Right cardiac atrium (tissue), 5 donors: ENCODE data around the gene SMC2. TPM values are rescaled to one million over a fixed set of nuclear protein-coding genes. Genes with fewer than 3 reads are reported as not detected.
A peak's percentile ranks its signal among the peaks of the same experiment; 100 is the strongest.

ENCODE experiments used
- ATAC-seq, 2 donors: fragments of 200-7000 bp; cut with Tn5 transposase; one replicate each; pipeline versions ENCODE4 v1.8.0 to v1.9.1; 2020; ENCODE audit warnings: moderate library complexity in 2 of 2, mild to moderate bottlenecking in 1 of 2
- DNase-seq, 3 donors: peaks; one replicate each; pipeline ENCODE4 v3.0.0-alpha.2; 2020
- H3K27ac ChIP-seq: one replicate; pipeline ENCODE4 v1.5.1; 2013; ENCODE audit warnings: mild to moderate bottlenecking, low read length, control low read depth, moderate library complexity
- H3K27me3 ChIP-seq: one replicate; pipeline ENCODE4 v1.6.1; 2013; ENCODE audit not compliant: control insufficient read depth, insufficient read depth
- H3K4me1 ChIP-seq: one replicate; pipeline ENCODE4 v1.6.1; 2013; ENCODE audit warnings: low read length; ENCODE audit not compliant: control insufficient read depth, insufficient read depth
- H3K4me3 ChIP-seq: one replicate; pipeline ENCODE4 v1.5.1; 2013; ENCODE audit warnings: low read length, control low read depth
- H3K9me3 ChIP-seq: one replicate; pipeline ENCODE4 v1.6.1; 2013; ENCODE audit warnings: low read length; ENCODE audit not compliant: control insufficient read depth
- WGBS: extraction: QIAGEN DNeasy Blood & Tissue Kit; methylation state at CpG from one replicate; pipeline ENCODE4 v1.1.7; 2013; 5-methylcytosine and 5-hydroxymethylcytosine counted together
- intact Hi-C, 4 donors: fragments of 100-400 bp; cut with DNase I; formaldehyde crosslinking; loops; one replicate each; pipeline versions ENCODE4 v1.11.0 to v1.14.0; 2022 to 2023
- long read RNA-seq, 4 donors: library from polyadenylated mRNA; unstranded; transcript quantifications; one replicate each; pipeline ENCODE4 v2.0.0, GENCODE V29; 2020 to 2021
- polyA plus RNA-seq: library from polyadenylated mRNA; stranded (reverse); fragments of 200-250 nt; gene quantifications from one replicate; pipeline ENCODE4 v1.2.3, GENCODE V29; 2013
- total RNA-seq, 4 donors: library from RNA; stranded (reverse); fragmentation: NEBNext Ultra II Directional; extraction: Animal tissue kit (Norgen Biotek cat#: 25700); gene quantifications; one replicate each; pipeline ENCODE4 v1.2.1, GENCODE V29; 2021
- donor health status: healthy with polysubstance abuse.
- donor health status: DM: no; HTN: yes; CAD: no.
- donor health status: DM: no; HTN: no; CAD: no.
- donor health status: DM: no; HTN: yes; CAD: no; lungs with severe emphysema.
- donor health status: DM: yes; HTN: yes; CAD: no.

Gene SMC2
- total RNA-seq (10 to 100 TPM in 3 of 4 donors, 1 to 10 TPM in 1; 9.6 to 20.4 (median 12.2) TPM), polyA plus RNA-seq (3.2 TPM)
- long read RNA-seq, donor 1, full-length matches to known transcripts: 5 of 45 reads
- long read RNA-seq, donor 1, partial matches to known transcripts: 27 of 45 reads
- long read RNA-seq, donor 1, other reads (novel, unspliced or antisense): 13 of 45 reads
- long read RNA-seq, donor 2, full-length matches to known transcripts: 3 of 4 reads
- long read RNA-seq, donor 2, partial matches to known transcripts: 1 of 4 reads
- long read RNA-seq, donor 2, other reads (novel, unspliced or antisense): 0 of 4 reads
- long read RNA-seq, donor 3, partial matches to known transcripts: 7 of 16 reads
- long read RNA-seq, donor 3, other reads (novel, unspliced or antisense): 9 of 16 reads
- long read RNA-seq, donor 4, full-length matches to known transcripts: 3 of 9 reads
- long read RNA-seq, donor 4, partial matches to known transcripts: 1 of 9 reads
- long read RNA-seq, donor 4, other reads (novel, unspliced or antisense): 5 of 9 reads

DNA sequence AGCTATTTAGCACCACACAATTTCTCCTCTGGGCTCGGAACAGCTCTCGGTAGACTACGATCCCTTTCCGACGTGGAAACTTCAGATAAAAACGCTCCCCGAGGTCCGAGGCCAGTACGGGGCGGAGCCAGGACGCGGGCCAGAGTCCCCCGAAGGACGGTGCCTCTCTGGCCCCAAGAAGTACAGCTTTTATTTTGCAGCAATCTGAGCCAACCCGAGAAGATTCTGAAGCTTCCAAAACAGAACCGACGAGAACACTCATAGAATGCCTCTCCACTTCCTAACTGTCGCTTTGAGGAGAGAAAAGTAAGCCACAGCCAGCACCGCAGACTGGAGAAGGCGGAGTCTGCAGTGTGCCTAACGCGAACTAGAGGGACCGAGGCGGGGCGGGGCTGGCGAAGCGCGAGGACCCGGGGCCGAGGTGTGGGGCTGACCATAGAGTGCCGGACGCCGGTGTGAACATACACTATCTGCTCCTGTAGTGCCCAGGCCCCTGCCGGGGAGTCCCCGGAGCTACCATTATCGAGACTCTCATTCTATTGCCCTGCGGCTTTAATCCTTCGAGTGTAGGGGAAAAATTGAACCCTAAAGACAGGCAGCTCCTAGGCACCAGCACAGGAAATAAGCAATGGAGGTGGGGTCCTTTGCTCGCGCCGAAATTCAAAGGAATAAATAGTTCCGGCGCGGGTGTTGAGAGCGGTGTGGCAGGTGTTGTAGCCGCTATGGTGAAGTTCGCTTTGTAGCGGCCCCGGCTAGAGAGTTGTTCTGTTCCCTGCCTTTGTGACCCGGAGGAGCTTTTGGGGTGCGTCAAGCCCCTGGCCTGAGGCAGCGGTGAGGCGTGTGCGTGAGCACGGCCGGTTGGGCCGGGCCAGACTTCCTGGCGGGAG, at the start of gene SMC2:
TSS of gene SMC2 (plus strand) at position 663 of the 887 bp plus-strand sequence. CDS start 1,076 bp downstream, outside the sequence.
- peaks cover 2% of the 10 kb centered on the region for H3K4me1 ChIP-seq

DNA sequence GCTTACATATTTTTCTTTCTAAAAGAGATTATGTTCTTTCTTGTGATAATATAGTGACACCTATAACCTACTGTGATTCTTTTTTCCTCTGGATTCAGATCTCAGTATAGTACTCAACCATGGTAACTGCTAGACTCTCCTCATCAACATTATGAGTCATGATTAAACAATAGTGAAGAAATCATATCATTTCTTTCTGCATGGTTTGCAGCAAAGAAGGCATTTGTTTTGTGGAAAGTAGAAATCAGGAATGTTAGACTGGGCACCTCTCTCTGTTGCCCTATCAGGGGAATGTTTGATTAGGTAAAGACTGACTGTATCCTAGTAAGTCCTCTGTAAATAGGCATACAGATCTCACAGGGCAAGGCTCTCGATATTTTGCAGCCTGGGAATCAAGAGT, 25.6 kb upstream of the SMC2 start:
- no peak for ATAC-seq
- no peaks in the 10 kb centered on the region for H3K27me3 ChIP-seq
- H3K27ac ChIP-seq: no peak overlapping the region
- WGBS: 75% methylated on average over 1 of the region's 1 CpG
- intact Hi-C loops: no loop called here
- no peaks in the 10 kb centered on the region for H3K9me3 ChIP-seq
- no peak for DNase-seq
- H3K4me1 ChIP-seq: no peaks in the 10 kb centered on the region
- H3K4me3 ChIP-seq: no peak overlapping the region

More for the DNA sequence above, at the start of gene SMC2:
- Histone ChIP-seq H3K27me3 (no peaks in the 10 kb centered on the region), H3K27ac (peak within 1 kb of the TSS; percentile 99), H3K4me3 (peak within 1 kb of the TSS; percentile 87), H3K9me3 (no peaks in the 10 kb centered on the region)
- peak; percentile 94 to 98 (median 98) for DNase-seq
- WGBS: under 1% methylated on average over 58 of the region's 58 CpGs
- intact Hi-C loops: no loop called here
- peak; percentile 98 to 99 for ATAC-seq

DNA sequence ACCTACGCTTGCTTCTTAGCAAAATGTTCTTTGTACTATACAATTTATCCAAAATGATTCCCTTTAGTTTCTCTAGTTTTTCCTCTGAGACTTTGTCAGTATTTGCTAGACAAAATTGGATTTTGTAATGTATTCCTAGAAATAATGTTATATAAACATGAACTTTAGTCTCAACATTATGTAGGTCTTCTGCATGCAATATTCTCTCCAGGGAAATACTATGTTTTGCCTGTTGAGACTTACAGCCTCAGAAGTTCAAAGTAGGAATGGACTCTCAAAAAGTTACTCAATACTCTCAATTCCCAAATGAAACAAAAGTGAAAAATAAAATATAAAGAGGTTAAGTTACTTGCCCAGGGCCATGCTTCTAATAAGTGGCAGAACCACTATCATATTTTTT, 24.8 kb upstream of the SMC2 start:
- Histone ChIP-seq H3K27me3 (no peaks in the 10 kb centered on the region), H3K9me3 (no peaks in the 10 kb centered on the region), H3K4me1 (no peaks in the 10 kb centered on the region), H3K27ac (no peak overlapping the region), H3K4me3 (no peak overlapping the region)
- ATAC-seq (no peak), DNase-seq (no peak)
- 96% methylated on average over 1 of the region's 1 CpG for WGBS
- intact Hi-C loops: no loop called here

DNA sequence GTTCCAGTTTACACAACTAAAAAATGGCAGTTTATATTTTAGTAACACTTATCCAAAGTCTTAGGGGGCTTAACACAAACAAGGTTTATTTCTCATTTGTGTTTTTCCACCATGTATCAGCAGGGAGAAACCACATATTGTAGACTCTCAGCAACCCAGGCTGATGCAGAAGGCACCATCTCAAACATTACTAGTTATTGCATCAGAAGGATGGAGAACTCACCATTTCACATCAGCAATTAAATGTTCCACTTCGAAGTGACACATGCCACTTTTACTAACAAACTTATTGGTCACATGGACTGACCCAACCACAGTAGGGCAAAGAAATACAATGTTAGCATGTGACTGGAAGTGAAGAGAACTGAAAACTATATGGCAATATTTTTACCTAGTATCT, 22.5 kb upstream of the SMC2 start:
- WGBS: 86% methylated on average over 1 of the region's 1 CpG
- Histone ChIP-seq H3K9me3 (no peaks in the 10 kb centered on the region), H3K27me3 (no peaks in the 10 kb centered on the region), H3K27ac (no peak overlapping the region), H3K4me3 (no peak overlapping the region), H3K4me1 (no peaks in the 10 kb centered on the region)
- DNase-seq (no peak), ATAC-seq (no peak)
- intact Hi-C loops: no loop called here

DNA sequence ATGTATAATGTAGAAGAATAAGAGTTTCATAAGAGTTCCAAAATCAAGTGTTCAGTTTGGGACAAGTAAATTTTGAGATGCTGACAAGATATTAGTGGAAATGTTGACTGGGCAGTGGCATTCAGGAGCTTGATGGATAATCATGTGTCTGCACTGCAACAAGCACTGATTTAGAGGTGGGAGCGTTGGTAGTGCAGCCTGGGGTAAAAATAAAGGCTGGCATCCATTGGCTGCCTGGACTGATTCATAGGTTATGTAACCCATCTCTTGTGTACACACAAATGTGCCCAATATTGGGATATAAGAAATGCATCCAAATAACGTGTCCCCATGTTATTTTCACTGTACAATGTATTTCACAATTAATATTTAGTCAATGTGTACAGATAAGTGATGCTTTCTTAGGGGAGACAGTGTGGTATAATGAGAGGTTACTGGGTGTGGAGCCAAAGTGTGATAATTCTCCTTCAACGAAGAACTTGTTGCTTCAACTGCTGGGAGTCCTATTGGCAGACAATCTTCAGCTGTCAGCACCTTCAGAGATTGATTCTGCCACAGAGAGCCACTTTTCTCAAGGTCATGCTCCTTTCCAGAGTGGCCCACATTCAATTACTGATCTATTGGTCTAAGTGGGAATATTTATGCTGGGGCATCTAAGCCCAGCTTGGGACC, 20.9 kb upstream of the SMC2 start:
- Histone ChIP-seq H3K27me3 (no peaks in the 10 kb centered on the region), H3K4me1 (no peaks in the 10 kb centered on the region), H3K4me3 (no peak overlapping the region), H3K9me3 (no peaks in the 10 kb centered on the region), H3K27ac (peak overlapping the region; percentile 13)
- no peak for DNase-seq
- peak; percentile 47 to 52 for ATAC-seq
- intact Hi-C loops: no loop called here
- WGBS: 31% methylated on average over 3 of the region's 3 CpGs

DNA sequence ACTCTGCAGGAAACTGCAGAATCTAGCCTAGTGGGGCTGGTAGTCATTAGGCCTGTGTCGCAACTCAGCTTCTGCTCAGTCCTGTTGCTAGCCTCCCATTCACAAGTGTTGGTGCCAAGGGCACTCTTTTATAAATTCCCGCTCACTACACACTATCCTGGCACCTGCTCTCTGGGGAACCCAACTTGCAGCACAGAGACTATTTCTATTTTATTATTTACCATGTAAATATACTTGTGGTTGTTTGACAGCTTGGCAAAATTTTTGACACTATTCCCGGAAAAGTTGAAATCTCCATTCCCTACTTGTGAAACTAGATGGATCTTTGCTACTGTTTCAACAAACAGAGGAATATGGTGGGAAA, 20.4 kb upstream of the SMC2 start:
- WGBS: 88% methylated on average over 3 of the region's 3 CpGs
- DNase-seq: no peak
- Histone ChIP-seq H3K4me3 (no peak overlapping the region), H3K9me3 (no peaks in the 10 kb centered on the region), H3K27ac (peak overlapping the region; percentile 13), H3K27me3 (no peaks in the 10 kb centered on the region), H3K4me1 (no peaks in the 10 kb centered on the region)
- ATAC-seq: peak; percentile 23 to 33
- intact Hi-C loops: no loop called here

DNA sequence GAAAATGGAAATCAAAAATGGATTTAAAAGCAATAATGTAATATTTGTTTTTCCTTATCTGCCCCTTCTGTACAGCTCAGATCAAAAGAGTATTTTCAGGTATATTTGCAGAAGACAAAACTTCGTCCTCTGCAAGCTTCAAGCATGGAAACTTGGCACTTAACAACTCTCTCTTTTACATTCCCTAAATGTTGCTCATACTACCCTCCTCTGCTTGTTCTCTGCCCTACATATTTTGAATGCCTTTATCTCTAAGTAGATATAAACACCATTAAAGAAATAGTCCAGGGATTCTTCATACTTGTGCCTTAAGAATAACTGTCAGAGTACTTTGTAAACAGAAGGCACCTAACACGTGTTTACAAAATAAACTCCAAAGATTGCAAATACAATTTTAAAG, 19.2 kb upstream of the SMC2 start:
- Histone ChIP-seq H3K27me3 (no peaks in the 10 kb centered on the region), H3K4me3 (no peak overlapping the region), H3K27ac (no peak overlapping the region), H3K4me1 (no peaks in the 10 kb centered on the region), H3K9me3 (no peaks in the 10 kb centered on the region)
- DNase-seq (no peak), ATAC-seq (peak; percentile 57)
- intact Hi-C loops: no loop called here
- WGBS: 29% methylated on average over 2 of the region's 2 CpGs

DNA sequence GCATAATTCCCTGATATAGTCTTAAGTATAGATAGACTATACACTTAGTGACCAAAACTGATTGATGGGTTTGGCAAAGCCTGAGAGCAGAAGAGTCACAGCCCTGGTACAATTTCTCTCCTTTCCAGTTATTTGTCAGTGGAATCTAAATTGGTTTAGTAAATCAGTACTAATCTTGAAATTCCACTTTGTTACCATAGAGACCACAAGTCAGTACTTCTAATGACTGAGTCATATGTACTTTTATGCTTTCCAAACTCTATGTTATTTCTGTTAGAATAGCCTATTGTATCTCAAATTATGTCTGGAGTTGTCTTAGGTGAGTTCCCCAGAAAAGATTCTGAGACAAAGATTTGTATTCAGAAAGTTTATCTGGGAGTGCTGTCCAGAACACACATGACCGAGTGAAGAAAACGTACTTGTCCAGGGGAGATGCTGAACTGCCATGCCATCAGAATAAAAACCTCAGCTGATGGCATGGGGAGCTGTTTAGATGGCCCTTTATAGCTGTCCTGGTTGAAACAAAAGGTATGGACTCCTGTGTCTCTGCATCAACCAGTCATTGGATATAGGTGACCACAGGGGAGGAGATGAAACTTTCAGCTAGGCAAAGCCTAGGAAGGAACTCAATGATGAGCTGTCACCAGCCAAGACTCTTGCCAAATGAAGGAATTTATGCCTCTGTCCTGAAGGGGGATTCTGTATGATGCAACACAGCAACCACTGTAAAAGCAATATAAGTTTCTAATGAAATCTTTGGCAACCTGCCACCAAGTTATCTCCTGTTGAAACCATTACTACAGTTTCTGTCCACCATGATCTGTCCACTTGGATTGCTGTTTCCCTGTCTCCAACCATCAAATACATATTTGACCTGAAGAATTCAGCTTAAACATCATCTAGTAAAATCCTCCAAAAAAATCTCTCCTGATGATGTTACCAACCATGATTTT, 18.0 kb upstream of the SMC2 start:
- Histone ChIP-seq H3K4me3 (no peak overlapping the region), H3K27ac (no peak overlapping the region), H3K27me3 (no peaks in the 10 kb centered on the region), H3K4me1 (no peaks in the 10 kb centered on the region), H3K9me3 (no peaks in the 10 kb centered on the region)
- DNase-seq: no peak
- WGBS: 84% methylated on average over 2 of the region's 2 CpGs
- ATAC-seq: no peak
- intact Hi-C loops: no loop called here

DNA sequence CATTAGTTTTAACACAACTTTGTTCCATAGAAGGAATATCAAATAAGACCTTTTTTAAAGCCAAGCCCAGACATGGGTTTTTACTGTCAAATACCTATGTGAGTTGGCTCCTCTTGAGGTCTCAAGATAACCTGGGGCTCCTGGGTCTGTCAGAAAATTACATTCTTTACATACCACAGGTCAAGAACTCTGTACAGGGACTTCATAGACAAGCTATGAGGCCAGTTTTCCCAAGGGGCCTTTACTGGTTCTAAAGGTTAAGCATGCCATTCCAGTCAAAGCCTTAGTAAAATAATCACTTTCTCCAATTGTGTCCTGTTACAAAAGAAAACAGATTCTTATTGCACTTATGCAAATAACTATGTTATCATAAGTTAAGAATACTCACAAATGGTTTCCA, 15.5 kb upstream of the SMC2 start:
- H3K4me1 ChIP-seq: no peaks in the 10 kb centered on the region
- no peaks in the 10 kb centered on the region for H3K9me3 ChIP-seq
- intact Hi-C loops: no loop called here
- no peak overlapping the region for H3K4me3 ChIP-seq
- ATAC-seq (no peak), DNase-seq (no peak)
- no peak overlapping the region for H3K27ac ChIP-seq
- H3K27me3 ChIP-seq: no peaks in the 10 kb centered on the region

- no peaks in the 10 kb centered on the region for H3K9me3 ChIP-seq
- H3K27ac ChIP-seq: no peak overlapping the region
- no peak overlapping the region for H3K4me3 ChIP-seq
- intact Hi-C loops: no loop called here
- DNase-seq (no peak), ATAC-seq (no peak)
- H3K27me3 ChIP-seq: no peaks in the 10 kb centered on the region
- no peaks in the 10 kb centered on the region for H3K4me1 ChIP-seq
Observed at GRCh38 chr9:104080983-104081382, 13.1 kb upstream of the SMC2 start.
